ENCODE measurements around the gene DHRS1.

DHRS1 gene

DNA sequence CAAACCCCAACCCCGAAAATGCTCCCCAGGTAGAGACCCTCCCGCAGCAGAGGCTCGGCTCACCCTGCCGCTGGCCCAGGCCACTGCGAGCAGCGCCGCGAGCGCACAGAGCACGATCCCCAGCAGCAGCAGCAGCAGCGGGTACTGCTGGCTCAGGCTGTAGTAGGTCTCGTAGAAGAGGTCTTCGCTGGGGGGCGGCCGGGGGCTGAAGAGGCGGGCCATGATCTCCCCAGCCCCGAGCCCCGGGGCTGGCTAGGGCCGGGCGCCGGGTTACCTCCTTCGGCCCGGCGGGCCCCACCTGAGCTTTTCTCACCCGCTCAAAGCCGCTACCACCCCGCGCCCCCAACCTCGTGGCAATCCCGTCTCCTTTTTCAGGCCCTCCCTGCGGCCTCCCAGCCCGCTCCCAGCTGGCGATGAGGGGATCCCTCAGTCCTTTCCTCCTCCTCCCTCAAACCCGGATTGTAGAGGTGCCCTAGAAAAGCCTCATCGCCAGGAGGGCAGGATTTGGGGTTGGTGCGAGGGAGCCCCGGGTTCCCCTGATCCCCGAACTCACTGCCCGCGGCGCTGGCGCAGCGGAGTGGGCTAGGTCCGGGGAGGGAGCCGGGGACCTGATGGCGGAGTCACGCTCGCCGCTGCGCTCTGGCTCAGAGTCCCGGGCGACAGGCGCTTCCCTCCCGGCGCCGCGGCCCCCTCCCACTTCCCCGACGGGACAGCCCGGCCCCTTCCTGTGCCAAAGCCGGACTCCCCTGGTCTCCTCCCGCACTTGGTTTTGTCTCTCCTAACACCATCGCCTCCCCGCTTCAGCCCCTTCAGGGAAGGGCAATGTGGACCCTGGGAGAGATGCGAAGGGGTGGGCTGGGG lies 35.1 kb upstream of the DHRS1 start, which contains the start of gene ADCY4:
ADCY4 (minus strand) TSS at position 641 of the 861 bp plus-strand sequence; CDS start at position 222, 419 bp downstream.
- no peaks in the 10 kb centered on the region for H3K9me3 ChIP-seq (ENCODE audit: insufficient read depth, low read length)
- H3K79me2 ChIP-seq (ENCODE audit: low read length), result no peaks in the 10 kb centered on the region
- peak within 1 kb of the TSS; percentile 54 for H3K9ac ChIP-seq (ENCODE audit: low read length)
- H3K4me2 ChIP-seq (ENCODE audit: low read length), result peak within 1 kb of the TSS; percentile 96
- H3K27ac ChIP-seq (ENCODE audit: low read length), result no peak within 1 kb of the TSS
- TF ChIP-seq, protein P1, sequence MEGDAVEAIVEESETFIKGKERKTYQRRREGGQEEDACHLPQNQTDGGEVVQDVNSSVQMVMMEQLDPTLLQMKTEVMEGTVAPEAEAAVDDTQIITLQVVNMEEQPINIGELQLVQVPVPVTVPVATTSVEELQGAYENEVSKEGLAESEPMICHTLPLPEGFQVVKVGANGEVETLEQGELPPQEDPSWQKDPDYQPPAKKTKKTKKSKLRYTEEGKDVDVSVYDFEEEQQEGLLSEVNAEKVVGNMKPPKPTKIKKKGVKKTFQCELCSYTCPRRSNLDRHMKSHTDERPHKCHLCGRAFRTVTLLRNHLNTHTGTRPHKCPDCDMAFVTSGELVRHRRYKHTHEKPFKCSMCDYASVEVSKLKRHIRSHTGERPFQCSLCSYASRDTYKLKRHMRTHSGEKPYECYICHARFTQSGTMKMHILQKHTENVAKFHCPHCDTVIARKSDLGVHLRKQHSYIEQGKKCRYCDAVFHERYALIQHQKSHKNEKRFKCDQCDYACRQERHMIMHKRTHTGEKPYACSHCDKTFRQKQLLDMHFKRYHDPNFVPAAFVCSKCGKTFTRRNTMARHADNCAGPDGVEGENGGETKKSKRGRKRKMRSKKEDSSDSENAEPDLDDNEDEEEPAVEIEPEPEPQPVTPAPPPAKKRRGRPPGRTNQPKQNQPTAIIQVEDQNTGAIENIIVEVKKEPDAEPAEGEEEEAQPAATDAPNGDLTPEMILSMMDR (IDR thresholded peaks at IDR 0.05; ENCODE audit: low read depth, low read length), result no peak
- TF ChIP-seq EZH2phosphoT487 (IDR thresholded peaks at IDR 0.05; ENCODE audit: low read depth), result no peak
- peaks cover 26% of the 10 kb centered on the region for H3K27me3 ChIP-seq (ENCODE audit: low read depth, low read length)
- peak within 1 kb of the TSS; percentile 81 for H2AFZ ChIP-seq (ENCODE audit: low read depth, low read length)
- H4K20me1 ChIP-seq (ENCODE audit: insufficient read depth, low read length), result no peaks in the 10 kb centered on the region
- peaks cover 23% of the 10 kb centered on the region for H3K4me1 ChIP-seq (ENCODE audit: low read length)
- H3K4me3 ChIP-seq (ENCODE audit: low read length), result peak within 1 kb of the TSS; percentile 75
- no peaks in the 10 kb centered on the region for H3K36me3 ChIP-seq (replicated peaks; ENCODE audit: low read depth, low read length)

DNA sequence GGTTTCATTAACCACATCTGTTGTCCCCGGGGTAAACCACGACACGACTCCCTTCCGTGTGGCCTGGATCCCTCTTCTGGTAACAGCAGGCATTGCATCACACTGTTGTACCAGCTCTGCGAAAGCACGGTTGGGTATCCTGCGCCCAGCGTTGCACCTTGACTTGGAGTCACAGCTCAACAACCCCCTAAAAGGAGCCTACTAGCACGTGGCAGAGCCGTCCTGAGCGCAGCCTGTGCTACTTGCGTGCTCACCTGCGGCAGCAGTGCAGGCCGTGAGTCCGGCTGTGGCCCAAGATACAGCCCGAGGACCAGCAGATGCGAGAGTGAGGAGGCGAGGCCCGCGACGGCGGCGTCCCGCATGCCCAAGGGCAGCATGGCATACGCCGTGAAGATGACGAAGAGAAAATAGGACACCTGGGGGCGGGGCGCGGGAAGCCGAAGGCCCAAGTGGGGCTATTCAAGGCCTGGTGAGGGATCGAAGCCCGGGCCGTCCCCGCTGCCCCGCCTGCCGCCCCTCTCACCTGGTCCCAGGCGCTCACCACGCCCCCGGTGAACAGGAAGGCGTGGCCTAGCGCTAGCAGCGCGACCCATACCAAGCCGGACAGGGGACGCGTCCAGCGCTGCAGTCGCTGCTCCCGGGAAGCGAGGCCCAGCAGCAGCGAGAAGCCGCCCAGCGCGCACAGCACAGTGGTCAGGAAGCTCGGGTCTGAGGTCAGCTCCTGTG lies 32.9 kb upstream of the DHRS1 start:
- H3K27me3 ChIP-seq (ENCODE audit: low read depth, low read length), result peaks cover 26% of the 10 kb centered on the region
- TF ChIP-seq, protein P1 (IDR thresholded peaks at IDR 0.05; ENCODE audit: low read depth, low read length), result peak; percentile 66
- no peak for TF ChIP-seq EZH2phosphoT487 (IDR thresholded peaks at IDR 0.05; ENCODE audit: low read depth)
- no peaks in the 10 kb centered on the region for H4K20me1 ChIP-seq (ENCODE audit: insufficient read depth, low read length)
- peak overlapping the region; percentile 41 for H2AFZ ChIP-seq (ENCODE audit: low read depth, low read length)
- H3K9me3 ChIP-seq (ENCODE audit: insufficient read depth, low read length), result no peaks in the 10 kb centered on the region
- H3K79me2 ChIP-seq (ENCODE audit: low read length), result no peaks in the 10 kb centered on the region
- peak overlapping the region; percentile 73 for H3K4me2 ChIP-seq (ENCODE audit: low read length)
- H3K4me3 ChIP-seq (ENCODE audit: low read length), result peak overlapping the region; percentile 58
- no peak overlapping the region for H3K27ac ChIP-seq (ENCODE audit: low read length)
- no peak overlapping the region for H3K9ac ChIP-seq (ENCODE audit: low read length)
- H3K36me3 ChIP-seq (replicated peaks; ENCODE audit: low read depth, low read length), result no peaks in the 10 kb centered on the region
- H3K4me1 ChIP-seq (ENCODE audit: low read length), result peaks cover 19% of the 10 kb centered on the region

DNA sequence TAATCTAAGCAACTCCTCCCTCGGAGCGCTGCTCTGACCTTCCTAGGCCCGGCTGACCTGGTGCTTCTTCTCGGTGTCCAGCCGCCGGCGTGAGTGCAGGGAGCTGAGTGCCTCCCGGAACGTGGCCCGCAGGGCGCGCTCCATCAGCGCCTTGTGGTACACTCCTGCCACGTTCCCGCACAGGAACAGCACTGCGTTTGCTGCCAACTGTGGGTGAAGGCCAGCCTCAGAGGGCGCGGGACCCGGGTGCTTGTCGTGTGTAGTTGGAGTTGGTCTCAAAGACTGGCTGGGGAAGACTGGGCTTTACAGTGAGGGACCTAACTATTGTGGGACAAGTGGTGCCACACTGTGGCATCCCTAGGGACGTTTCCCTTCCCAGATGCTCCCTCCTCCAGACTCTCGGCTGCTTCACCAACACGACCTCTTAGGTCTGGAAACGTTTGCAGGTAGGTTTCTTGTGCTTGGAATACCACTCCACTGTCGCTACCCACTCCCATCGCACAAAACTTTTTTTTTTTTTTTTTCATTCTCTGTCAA lies 32.2 kb upstream of the DHRS1 start:
- peak overlapping the region; percentile 58 for H3K4me3 ChIP-seq (ENCODE audit: low read length)

More for the DNA sequence above, 32.2 kb upstream of the DHRS1 start:
- Histone ChIP-seq H3K4me1 (ENCODE audit: low read length) (peaks cover 19% of the 10 kb centered on the region), H3K27me3 (ENCODE audit: low read depth, low read length) (peaks cover 23% of the 10 kb centered on the region), H3K4me2 (ENCODE audit: low read length) (peak overlapping the region; percentile 73), H3K27ac (ENCODE audit: low read length) (no peak overlapping the region), H3K36me3 (replicated peaks; ENCODE audit: low read depth, low read length) (no peaks in the 10 kb centered on the region), H3K9ac (ENCODE audit: low read length) (no peak overlapping the region), H3K9me3 (ENCODE audit: insufficient read depth, low read length) (no peaks in the 10 kb centered on the region), H4K20me1 (ENCODE audit: insufficient read depth, low read length) (no peaks in the 10 kb centered on the region), H3K79me2 (ENCODE audit: low read length) (no peaks in the 10 kb centered on the region), H2AFZ (ENCODE audit: low read depth, low read length) (peak overlapping the region; percentile 41)
- TF ChIP-seq EZH2phosphoT487 (IDR thresholded peaks at IDR 0.05; ENCODE audit: low read depth), result no peak
- TF ChIP-seq, protein P1 (IDR thresholded peaks at IDR 0.05; ENCODE audit: low read depth, low read length), result no peak

All from OCI-LY3 (cell line).